SK-N-SH (cell line): Measurements from ENCODE around the gene MYNN.

ENCODE experiments used
- CHD2 ChIP-seq: fragments of 150-350 bp; IDR thresholded peaks from 2 replicates; pipeline ENCODE4 v1.6.1; 2018; ENCODE audit warnings: low read length; ENCODE audit not compliant: partially characterized antibody
- EZH2phosphoT487 ChIP-seq: fragments of 200-600 bp; sonication (generic); IDR thresholded peaks from 2 replicates; pipeline ENCODE4 v1.6.1; 2017; ENCODE audit warnings: low read depth, mixed run types, mild to moderate bottlenecking, antibody characterized with exemption, moderate library complexity, borderline replicate concordance
- GABPA ChIP-seq: IDR thresholded peaks from 2 replicates; pipeline ENCODE4 v1.4.0; 2012; ENCODE audit warnings: low read depth, mild to moderate bottlenecking
- JUND ChIP-seq: IDR thresholded peaks from 2 replicates; pipeline ENCODE4 v1.4.0; 2012
- NFIC ChIP-seq: IDR thresholded peaks from 2 replicates; pipeline ENCODE4 v1.4.0; 2012; ENCODE audit warnings: borderline replicate concordance
- POLR2AphosphoS5 ChIP-seq: IDR thresholded peaks from 2 replicates; pipeline ENCODE4 v1.6.1; 2012; ENCODE audit warnings: low read depth, low read length
- RCOR1 ChIP-seq: fragments of 150-350 bp; IDR thresholded peaks from 2 replicates; pipeline ENCODE4 v1.6.1; 2017; ENCODE audit warnings: antibody characterized with exemption, low read length
- SIN3A ChIP-seq: IDR thresholded peaks from 2 replicates; pipeline ENCODE4 v1.6.1; 2012; ENCODE audit warnings: low read depth, mild to moderate bottlenecking, low read length, moderate library complexity, borderline replicate concordance
- TAF1 ChIP-seq: IDR thresholded peaks from 2 replicates; pipeline ENCODE4 v1.6.1; 2012; ENCODE audit warnings: low read depth, mild to moderate bottlenecking, low read length, moderate library complexity, borderline replicate concordance
- YY1 ChIP-seq: IDR thresholded peaks from 2 replicates; pipeline ENCODE4 v1.4.0; 2012; ENCODE audit warnings: low read depth, mild to moderate bottlenecking
- TF ChIP-seq, protein P1 (sequence below): fragments of 200-600 bp; sonication (generic); IDR thresholded peaks from 2 replicates; pipeline ENCODE4 v1.6.1; 2017; ENCODE audit warnings: antibody characterized with exemption, mild to moderate bottlenecking, moderate library complexity
- TF ChIP-seq, protein P2 (sequence below): IDR thresholded peaks from 2 replicates; pipeline ENCODE4 v1.4.0; 2012; ENCODE audit warnings: low read depth, borderline replicate concordance
- TF ChIP-seq, protein P3 (sequence below): IDR thresholded peaks from 2 replicates; pipeline ENCODE4 v1.4.0; 2012; ENCODE audit warnings: low read depth
- TF ChIP-seq, protein P4 (sequence below): IDR thresholded peaks from 2 replicates; pipeline ENCODE4 v1.6.1; 2012; ENCODE audit warnings: mild to moderate bottlenecking, low read depth, low read length, moderate library complexity

DNA sequence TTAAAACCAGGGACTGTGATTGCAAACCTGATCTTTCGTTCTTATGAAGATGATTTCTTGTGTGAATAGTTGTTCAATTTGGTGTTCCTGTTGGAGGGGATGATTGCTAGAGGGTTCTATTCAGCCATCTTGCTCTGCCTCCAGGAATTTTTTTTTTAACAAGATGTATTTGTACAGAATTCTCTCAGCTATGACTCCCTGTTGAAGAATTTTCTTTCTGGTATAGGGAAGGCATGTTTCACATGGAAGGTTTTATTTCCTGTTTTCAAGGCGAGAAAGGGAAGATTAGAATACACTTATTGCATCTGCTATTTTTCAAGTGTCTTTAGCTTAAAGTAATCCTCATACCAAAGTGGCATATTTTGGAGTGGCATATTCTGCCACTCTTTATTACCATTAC lies 45.1 kb downstream of the MYNN start:
- TF ChIP-seq SIN3A, result no peak
- TF ChIP-seq, protein P1, sequence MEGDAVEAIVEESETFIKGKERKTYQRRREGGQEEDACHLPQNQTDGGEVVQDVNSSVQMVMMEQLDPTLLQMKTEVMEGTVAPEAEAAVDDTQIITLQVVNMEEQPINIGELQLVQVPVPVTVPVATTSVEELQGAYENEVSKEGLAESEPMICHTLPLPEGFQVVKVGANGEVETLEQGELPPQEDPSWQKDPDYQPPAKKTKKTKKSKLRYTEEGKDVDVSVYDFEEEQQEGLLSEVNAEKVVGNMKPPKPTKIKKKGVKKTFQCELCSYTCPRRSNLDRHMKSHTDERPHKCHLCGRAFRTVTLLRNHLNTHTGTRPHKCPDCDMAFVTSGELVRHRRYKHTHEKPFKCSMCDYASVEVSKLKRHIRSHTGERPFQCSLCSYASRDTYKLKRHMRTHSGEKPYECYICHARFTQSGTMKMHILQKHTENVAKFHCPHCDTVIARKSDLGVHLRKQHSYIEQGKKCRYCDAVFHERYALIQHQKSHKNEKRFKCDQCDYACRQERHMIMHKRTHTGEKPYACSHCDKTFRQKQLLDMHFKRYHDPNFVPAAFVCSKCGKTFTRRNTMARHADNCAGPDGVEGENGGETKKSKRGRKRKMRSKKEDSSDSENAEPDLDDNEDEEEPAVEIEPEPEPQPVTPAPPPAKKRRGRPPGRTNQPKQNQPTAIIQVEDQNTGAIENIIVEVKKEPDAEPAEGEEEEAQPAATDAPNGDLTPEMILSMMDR, result no peak
- TF ChIP-seq NFIC, result no peak
- no peak for TF ChIP-seq YY1
- TF ChIP-seq CHD2, result no peak
- TF ChIP-seq, protein P2, sequence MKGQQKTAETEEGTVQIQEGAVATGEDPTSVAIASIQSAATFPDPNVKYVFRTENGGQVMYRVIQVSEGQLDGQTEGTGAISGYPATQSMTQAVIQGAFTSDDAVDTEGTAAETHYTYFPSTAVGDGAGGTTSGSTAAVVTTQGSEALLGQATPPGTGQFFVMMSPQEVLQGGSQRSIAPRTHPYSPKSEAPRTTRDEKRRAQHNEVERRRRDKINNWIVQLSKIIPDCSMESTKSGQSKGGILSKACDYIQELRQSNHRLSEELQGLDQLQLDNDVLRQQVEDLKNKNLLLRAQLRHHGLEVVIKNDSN, result no peak
- TF ChIP-seq EZH2phosphoT487, result no peak
- no peak for TF ChIP-seq TAF1
- no peak for TF ChIP-seq JUND
- TF ChIP-seq POLR2AphosphoS5, result no peak
- TF ChIP-seq RCOR1, result no peak
- TF ChIP-seq, protein P3, sequence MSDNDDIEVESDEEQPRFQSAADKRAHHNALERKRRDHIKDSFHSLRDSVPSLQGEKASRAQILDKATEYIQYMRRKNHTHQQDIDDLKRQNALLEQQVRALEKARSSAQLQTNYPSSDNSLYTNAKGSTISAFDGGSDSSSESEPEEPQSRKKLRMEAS, result no peak
- TF ChIP-seq GABPA, result no peak
- TF ChIP-seq, protein P4, sequence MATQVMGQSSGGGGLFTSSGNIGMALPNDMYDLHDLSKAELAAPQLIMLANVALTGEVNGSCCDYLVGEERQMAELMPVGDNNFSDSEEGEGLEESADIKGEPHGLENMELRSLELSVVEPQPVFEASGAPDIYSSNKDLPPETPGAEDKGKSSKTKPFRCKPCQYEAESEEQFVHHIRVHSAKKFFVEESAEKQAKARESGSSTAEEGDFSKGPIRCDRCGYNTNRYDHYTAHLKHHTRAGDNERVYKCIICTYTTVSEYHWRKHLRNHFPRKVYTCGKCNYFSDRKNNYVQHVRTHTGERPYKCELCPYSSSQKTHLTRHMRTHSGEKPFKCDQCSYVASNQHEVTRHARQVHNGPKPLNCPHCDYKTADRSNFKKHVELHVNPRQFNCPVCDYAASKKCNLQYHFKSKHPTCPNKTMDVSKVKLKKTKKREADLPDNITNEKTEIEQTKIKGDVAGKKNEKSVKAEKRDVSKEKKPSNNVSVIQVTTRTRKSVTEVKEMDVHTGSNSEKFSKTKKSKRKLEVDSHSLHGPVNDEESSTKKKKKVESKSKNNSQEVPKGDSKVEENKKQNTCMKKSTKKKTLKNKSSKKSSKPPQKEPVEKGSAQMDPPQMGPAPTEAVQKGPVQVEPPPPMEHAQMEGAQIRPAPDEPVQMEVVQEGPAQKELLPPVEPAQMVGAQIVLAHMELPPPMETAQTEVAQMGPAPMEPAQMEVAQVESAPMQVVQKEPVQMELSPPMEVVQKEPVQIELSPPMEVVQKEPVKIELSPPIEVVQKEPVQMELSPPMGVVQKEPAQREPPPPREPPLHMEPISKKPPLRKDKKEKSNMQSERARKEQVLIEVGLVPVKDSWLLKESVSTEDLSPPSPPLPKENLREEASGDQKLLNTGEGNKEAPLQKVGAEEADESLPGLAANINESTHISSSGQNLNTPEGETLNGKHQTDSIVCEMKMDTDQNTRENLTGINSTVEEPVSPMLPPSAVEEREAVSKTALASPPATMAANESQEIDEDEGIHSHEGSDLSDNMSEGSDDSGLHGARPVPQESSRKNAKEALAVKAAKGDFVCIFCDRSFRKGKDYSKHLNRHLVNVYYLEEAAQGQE, result no peak
